GM19035 (cell line): ENCODE measurements around the gene AFF2.

Experiments
- ATAC-seq: cut with Tn5 transposase; IDR thresholded peaks from one replicate; pipeline ENCODE4 v1.9.1; 2021; ENCODE audit not compliant: unreplicated experiment

Gene AFF2

DNA sequence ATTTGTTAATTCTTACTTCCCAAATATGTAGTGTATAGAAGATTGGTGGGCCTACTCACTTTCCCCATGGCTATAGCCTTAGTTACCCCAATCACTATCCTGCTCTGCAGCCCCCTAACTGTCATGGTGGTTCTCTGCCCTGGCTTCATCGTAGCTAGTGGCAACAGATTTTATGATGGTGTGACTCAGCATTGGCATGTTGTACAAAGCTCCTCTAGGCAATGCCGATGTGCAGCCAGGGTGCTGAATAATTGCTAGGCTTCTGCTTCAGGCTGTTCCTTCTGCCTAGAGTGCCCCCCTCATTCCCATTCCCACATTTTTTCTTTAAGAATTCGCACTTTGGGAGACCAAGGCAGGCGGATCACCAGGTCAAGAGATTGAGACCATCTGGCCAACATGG lies 35.2 kb downstream of the AFF2 start:
- ATAC-seq: no peak

DNA sequence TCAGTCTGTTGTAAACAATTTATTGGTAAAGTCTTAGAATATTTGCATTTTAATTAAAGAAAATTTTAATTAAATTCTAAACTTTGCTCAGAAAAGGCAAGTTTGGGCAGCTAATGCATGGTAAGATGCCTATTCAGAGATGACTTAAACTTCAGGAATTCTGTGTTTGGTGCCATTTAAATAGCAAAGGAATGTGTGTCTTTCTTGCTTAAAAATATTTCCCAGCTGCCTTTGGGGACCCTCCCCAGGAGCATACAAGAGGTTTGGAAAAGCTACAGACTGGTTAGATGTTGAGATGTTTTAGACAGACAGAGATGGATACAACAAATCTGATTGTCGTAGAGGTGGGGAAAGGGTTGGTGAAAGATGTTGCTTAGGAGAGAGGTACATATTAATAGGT lies 36.5 kb downstream of the AFF2 start:
- no peak for ATAC-seq

DNA sequence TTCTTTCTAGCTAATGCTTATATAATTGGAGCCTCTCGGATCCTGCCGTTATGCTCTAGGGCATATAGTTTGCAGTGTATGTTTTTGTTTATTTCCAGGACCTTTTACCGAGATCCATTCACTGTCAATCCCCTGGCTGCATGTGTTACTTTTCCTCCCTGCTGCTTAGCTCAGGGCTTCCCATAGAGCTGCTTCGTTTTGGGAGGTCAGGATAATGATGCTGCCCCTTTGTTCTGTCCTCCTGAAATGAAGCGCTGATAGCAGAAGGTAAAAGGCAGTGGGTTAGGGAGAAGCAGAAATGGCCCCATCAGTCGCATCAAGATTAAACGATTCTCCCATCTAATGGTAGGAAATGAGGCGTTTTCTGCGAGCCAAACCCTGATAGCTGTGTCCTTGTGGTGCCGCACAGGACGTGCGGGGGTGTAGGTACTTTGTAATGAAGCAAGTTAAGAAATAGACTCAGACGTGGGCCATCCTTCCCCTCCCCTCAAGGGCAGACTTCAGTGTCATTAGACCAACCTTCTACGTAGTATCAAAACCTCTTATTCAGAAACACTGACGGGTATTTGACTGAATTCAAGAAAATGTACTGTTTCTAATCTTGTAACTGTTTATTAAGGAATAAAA lies 37.3 kb downstream of the AFF2 start:
- ATAC-seq: no peak

DNA sequence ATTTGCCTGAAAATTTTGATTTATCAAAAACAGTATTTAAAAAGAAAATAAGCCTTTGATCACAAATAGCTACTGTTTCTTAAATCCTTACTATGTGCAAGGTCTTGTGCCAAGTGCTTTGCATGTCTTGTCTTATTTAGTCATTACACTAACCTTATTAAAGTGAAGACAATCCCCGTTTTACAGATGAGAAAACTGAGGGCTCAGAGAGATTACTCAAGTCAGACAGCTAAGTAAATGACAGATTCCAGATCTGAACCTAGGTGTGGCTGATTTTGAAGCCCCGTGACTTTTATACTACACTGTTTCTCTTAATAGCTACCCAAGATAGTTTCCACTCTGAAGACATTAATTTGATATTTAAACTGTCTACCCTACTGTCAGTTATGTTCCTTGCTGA lies 38.2 kb downstream of the AFF2 start:
- ATAC-seq: no peak

DNA sequence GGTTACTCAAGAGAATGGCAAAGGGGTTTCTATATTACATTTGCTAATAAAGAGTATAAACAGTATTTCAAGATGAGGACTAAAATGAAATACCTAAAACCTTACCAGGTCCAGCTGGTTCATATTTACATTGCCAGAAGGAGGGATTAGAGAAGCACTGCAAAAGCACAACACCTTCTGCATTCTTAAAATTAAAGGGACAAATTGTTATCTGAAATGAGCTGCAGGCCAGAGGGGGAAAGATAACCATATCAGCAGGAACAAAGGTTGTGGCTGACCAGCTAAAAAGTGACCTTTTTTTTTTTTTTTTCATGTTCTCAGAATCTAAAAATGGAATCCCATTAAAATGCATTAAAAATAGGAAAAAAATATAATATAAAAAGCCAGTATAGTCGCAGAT lies 39.7 kb downstream of the AFF2 start:
- no peak for ATAC-seq

DNA sequence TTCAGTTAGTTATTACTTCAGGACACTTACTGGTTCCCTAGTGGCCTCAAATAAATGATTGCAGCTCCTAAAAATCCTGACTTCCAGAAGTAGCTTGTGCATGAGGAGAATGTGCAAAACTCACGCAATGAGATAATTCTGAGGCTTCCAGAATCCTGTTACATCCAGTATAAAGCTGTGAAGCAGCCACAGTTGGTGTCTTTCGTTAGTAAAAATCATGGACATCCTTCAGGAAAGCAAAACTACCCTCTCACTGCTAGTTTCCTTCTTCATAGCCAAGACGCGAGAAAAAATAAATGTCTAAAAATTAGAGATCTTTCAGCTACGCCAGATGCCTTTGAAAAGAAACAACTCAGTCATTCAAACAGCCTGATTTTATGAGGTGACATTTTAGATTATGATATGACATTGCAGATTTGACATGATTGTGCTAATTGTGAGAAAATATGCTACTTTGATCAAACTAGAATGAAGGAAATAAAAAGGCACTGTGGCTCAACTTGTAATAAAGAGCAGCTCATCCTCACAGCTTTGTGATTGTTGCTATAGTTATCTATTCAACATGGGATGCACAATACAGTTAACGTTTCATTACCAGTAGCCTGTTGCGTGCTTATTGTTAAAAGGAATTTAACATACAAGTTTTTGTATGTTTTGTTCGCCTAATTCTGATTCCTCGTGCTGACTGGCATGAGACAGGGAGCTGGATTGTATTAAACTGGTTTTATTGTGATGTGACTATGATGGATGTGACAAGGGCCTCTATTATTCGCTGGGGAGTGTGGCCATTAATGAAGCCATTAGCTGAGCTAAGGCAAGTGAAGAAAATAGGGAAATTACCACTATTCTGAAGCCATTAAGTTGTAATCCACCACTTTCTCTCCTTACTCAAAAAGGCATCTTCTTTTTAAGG lies 40.5 kb downstream of the AFF2 start:
- no peak for ATAC-seq

DNA sequence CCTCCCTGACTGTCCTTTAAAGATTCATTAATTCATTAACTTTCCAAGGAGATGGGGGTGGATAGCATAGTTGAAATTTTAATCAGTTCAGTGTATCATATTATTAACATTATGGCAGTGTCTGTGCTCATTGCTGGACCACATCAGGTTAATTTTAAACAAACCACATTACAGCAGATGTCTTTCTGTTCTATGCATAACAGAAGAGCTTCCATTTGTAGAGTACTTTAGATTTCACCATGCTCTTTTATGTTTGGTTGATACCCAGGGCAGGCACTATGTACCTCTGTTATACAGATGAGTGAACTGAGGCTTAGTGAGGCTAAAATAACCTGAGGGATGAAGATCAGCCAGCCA lies 41.1 kb downstream of the AFF2 start:
- ATAC-seq: no peak

DNA sequence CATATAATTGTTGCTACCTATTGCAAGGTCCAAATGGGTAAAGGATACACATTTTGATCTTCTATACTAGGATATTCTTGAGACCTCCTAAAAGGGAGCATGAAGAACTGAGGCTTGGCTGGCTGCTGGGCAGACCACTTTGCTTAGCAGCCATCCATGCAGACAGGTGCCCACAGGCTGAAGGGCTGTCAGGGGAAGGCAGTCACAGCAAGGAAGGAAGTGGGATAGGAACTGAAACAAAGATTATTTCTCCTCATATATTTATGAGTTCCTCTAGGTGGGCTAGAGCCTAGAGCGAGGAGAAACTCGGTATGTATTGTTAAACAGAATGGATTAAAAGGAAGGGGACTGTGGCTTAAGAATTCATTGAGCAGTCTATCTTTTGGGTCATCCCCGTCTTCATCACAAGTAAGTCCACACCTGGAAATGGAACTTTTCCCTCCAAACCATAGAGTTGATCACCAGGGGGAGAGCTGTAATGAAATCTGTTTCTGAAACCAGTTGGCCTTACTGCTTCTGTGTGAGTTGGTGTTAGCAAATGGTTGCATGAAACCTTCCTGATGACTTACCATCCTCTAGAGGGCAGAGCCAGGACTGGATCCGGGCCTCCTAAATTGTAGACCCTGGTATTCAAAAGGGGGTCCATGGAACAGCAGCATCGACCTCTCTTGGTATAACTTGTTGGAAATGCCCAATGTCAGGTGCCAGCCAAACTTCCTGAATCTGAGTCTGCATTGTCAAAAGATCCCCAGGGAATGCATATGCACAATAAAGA lies 42.3 kb downstream of the AFF2 start:
- ATAC-seq: no peak

DNA sequence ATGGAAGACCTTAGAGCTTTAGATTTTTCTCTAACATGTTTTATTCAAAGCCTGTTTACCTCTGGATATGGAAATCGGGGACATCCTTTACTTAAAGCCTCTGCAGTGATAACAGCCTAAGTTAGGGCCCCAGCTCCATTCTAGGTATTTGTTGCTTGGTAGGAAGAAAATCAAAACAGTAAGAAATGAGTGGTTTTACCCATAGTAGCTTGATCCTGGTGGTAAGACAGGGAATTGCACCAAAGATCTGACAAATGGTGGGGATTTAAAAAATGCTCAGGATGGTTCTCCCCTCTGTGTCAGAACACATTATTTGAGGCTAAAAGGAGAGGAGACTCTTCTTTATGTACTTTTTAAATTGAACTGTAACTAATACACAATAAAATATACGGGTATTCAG lies 52.4 kb downstream of the AFF2 start:
- ATAC-seq: no peak

DNA sequence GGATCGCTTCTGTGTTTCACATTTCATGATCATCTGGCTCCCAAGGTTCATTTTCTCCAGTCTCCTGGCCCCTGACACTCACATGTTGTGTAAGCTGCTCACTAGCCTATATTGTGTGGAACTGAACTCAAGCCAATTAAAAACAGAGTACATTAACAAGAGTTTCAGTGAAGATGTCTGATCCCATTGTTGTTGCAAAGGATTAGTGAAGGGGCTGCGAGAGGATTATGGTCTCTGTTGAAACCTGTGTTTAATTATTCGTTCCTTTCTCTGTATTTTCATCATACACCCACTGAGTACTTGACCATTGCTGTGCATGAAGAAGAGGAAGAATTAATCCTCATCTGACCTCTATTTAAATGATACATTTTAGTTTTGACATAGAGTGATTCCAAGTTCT lies 54.7 kb downstream of the AFF2 start:
- ATAC-seq: no peak

DNA sequence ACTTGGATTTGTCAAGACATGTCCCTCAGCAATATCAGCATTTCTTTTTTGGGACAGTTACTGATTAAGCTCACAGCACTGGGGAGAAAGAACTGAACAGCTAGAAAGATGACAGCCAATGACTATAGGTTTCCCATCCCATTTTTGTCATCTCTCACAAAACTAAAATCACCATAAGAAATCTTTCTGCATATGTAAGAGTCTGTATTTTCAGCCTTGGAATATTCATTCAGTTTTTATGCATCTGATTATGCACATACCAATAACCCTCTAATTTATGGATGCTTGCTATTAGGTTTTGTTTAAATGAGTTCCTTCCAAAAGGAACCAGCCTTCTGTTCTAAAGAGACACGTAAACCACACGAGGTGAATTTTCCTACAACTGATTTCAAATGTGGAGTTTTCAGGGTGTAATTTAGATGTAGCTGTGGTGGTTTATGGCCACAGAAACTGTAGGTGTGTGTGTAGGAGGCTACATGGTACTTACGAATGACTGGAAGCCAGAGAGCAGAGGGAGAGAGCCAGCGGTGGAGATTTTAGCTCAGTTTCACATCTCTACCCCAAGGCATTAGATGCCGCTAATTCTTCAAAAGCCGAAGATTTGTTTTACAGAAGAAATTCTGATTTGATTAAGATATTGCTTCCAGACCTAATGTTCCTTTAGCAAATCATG lies 55.3 kb downstream of the AFF2 start:
- ATAC-seq: no peak

DNA sequence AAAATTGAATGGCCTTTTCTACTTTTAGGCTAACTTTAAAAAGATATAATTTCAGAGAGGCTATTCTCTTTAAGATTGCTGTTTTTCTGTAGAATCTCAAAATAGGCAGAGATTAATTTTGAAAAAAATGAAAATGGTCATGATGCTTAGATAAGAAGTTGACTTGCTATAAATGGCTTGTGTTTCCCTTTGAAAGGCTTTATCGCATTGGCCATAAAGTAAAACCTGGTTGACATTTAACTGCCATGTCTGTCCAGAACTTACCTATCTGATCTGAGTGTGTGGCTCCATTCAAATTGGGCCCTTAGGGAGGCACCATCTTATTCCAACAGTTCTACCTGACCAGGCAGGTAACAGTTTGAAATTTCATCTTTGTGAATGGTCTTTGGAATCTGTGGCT lies 56.1 kb downstream of the AFF2 start:
- no peak for ATAC-seq

DNA sequence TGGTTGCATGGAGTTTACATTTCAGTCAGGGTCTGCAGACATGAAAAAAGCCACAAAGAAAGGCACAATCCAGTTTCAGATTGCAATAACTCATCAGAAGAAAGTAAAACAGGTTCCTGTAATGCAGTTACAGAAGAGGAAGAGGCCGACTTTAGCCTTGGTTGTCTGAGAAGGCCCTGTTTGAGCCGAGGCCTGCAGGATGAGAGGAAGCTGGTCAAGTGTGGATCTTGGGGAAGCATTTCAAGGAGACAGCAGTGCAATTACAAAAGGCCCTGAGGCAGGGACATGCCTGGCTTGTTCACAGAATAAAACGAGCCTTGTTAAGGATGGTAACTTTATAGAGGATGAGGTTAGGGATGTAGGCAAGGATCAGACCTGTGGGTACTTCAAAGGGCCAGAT lies 62.4 kb downstream of the AFF2 start:
- no peak for ATAC-seq

DNA sequence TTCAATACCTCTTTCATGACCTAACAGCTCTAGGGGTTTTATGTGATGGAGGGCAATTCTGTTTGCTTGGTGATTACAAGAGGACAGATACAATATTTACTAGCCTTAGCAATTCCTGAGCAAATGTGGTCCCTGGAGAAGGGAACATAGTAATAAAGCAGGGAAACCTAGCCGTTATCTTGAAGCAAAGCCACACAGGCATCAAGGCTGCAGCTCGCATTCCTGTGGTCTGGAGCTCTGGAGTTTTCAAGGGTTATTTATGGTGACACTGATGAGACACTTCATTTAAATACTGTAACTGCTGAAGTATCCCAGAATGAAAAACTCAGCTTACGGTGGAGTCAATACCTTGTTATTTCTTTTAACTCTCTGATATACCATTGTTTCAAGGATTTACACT lies 66.8 kb downstream of the AFF2 start:
- no peak for ATAC-seq

DNA sequence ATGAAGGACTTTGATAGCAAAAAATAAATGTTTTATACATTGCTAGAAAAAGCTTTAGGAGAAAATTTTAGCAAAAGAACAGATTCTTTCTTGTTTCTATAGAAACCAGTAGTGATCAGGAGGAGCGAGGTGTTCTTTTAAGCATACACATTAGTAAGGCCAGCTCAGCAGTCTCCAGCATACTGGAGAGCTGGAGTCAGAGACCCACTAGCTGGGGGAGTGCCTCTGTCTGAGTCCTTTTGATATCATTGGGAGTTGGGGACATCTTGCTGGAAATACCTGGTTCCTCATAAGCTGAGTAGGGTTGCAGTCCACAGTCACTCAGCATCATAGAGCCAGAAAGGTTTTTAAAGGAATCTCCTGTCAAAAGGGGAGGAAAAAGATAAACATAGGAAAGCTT lies 67.4 kb downstream of the AFF2 start:
- no peak for ATAC-seq

DNA sequence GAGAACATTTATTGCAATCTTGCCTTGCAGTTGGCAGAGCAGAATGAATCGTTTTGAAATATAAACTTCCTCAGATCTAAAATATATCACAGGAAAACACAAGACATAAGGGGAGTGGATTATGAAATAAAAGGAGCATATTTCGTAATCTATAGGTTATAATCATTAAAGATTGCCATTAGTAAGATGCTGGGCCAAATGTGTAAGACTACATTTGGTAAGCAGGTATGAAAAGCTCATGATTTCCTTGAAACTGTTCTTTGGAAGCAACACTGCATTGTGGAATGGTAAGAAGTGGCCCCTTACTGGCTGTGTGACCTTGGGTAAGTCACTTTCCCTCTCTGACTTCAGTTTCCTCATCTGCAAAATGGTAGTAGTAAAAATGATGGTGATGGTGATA lies 68.3 kb downstream of the AFF2 start:
- ATAC-seq: no peak

DNA sequence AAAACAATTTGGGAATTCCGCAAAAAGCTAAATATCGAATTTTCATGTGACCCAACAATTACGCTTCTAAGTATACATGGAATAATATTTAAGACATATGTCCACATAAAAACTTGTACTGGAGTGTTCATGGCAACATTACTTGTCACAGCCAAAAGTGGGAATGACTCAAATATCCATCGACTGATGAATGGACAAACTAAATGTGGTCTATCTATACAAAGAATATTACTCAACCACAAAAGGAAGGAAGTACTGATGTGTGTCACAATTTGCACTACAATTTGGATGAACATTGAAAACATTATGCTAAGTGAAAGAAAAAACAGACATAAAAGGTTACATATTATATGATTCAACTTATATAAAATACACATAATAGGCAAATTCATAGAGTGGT lies 71.9 kb downstream of the AFF2 start:
- no peak for ATAC-seq

DNA sequence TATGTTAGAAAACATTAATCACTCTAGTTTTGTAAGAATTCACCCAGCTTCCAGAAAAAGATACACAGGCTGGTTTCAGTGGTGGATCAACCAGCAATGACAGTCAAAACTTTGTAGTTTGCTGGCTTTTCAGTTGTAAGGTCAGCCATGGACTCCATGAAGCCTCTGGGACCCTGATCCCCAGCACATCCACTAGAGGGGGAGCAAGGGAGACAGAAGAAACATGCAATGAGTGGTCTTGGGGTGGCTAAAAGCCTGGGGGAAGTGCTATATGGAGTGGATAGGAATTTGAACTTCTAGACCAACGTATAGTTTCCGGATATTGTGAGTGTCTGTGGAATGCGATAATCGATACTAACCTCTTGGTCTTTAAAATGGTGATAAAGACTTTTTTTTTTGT lies 72.7 kb downstream of the AFF2 start:
- no peak for ATAC-seq

DNA sequence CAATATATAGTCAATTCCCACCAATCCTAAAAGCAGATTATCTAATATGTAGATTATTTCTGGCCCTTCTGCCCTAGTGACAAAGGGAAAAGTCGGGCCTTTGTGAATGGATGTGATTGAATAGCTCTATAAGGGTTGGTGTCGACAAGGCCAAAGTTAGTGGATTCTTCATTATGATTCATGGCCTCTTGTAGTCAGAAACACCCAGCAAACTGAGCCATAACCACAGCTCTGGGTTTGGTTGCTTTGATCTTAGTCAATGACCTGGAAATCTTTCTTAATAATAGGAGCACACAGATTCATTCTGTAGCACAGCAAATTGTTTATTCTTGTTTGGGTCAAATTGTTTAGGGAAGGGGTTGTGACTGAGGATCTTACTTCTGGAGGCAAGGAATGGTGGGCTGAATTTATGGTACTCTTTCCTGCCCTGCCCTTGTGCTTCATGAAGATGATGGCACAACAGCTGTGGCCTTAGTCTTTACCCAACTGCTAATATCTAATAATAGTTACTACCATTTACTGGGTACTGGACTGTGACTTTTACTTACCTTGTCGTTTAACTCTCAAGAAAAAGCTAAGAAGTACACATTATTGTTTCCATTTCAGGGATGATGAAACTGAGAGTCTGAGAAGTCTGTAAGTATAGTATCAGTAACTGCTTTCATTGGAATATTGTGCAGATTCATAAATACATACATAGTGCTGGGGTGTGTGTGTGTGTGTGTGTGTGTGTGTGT lies 74.0 kb downstream of the AFF2 start:
- ATAC-seq: no peak

DNA sequence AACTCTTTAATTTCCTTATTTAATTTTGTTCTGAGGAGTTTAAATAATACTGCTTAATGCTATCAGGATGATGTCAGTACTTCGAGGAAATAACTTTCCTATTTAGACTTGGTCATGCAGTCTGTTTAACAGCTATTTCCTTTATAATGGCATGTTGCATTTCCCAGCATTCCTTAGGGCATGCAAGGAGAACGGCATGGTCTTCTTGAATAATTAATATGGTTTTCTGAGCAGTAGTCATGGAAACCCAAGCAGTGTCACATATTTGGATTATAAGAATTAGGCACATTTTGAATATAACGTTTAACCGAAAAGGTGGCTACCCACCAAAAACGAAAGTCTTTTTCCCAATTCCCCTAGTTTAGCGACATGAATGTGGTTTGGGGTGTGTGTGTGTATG lies 76.0 kb downstream of the AFF2 start:
- no peak for ATAC-seq

DNA sequence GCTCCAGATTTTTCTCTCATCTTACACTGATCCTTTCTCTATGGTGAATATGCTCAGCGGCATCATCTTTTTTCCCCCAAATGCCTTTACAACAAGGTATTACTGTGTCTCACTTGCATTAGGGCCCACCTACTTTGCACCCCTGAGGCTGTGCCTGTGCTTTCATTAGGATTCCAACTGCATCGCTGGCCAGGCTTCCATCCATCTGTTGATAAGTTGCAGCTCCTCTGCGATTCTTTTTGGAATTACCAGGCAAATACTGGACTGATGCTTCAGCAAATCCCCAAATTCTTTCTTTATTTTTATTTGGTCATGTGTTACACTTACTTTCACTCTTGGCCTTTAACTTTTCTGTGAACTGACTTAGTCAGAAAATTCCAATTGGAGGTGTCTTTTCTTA lies 77.3 kb downstream of the AFF2 start:
- no peak for ATAC-seq
